Retinal pigment epithelial cell (primary cell): Measurements from ENCODE around the gene CCDC136.

ENCODE experiments used
- DNase-seq: peaks from one replicate; pipeline ENCODE4 v3.0.0-alpha.2; 2010; ENCODE audit warnings: low read depth
- H3K4me3 ChIP-seq: 2 replicates; pipeline ENCODE4 v1.5.1; 2011; ENCODE audit warnings: mild to moderate bottlenecking, low read length, control low read depth, moderate library complexity
- TF ChIP-seq, protein P1 (sequence below): conservative IDR thresholded peaks from 2 replicates; pipeline ENCODE4 v1.5.1; 2011; ENCODE audit warnings: low read depth, low read length, control low read depth, inconsistent platforms

CCDC136 gene

DNA sequence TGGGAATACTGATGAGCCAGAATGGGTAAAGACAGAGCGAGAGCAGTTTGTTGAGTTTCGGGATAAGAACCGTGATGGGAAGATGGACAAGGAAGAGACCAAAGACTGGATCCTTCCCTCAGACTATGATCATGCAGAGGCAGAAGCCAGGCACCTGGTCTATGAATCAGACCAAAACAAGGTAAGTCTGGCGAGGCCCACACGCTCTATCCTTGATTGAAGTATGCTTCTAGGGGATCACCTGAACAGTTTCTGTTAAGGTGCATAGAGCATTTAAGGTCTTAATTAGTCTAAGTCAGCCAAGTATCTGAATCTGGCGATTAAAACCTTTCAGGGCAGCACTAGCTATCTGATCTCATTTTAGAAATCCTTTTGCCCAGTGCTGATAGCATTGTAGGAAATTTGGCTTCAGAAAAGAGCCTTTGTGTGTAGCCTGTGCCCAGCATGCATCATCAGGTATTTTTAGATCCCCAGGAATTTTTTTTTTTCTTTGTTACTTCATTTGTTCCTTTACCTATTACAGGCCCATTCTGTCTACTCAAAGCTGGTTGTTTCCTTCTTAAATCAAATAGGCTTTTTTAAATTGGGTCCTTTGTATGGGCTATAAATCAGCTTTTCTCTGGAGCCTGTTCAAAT, 24.2 kb upstream of the CCDC136 start:
- DNase-seq = no peak
- H3K4me3 ChIP-seq = no peak overlapping the region
- TF ChIP-seq, protein P1, sequence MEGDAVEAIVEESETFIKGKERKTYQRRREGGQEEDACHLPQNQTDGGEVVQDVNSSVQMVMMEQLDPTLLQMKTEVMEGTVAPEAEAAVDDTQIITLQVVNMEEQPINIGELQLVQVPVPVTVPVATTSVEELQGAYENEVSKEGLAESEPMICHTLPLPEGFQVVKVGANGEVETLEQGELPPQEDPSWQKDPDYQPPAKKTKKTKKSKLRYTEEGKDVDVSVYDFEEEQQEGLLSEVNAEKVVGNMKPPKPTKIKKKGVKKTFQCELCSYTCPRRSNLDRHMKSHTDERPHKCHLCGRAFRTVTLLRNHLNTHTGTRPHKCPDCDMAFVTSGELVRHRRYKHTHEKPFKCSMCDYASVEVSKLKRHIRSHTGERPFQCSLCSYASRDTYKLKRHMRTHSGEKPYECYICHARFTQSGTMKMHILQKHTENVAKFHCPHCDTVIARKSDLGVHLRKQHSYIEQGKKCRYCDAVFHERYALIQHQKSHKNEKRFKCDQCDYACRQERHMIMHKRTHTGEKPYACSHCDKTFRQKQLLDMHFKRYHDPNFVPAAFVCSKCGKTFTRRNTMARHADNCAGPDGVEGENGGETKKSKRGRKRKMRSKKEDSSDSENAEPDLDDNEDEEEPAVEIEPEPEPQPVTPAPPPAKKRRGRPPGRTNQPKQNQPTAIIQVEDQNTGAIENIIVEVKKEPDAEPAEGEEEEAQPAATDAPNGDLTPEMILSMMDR = no peak

DNA sequence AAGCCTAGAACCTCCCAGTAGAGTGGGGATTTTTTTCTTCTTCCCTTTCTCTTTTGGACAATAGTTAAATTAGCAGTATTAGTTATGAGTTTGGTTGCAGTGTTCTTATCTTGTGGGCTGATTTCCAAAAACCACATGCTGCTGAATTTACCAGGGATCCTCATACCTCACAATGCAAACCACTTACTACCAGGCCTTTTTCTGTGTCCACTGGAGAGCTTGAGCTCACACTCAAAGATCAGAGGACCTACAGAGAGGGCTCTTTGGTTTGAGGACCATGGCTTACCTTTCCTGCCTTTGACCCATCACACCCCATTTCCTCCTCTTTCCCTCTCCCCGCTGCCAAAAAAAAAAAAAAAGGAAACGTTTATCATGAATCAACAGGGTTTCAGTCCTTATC, 21.5 kb upstream of the CCDC136 start:
- no peak for DNase-seq
- H3K4me3 ChIP-seq = no peak overlapping the region
- TF ChIP-seq, protein P1 = no peak

DNA sequence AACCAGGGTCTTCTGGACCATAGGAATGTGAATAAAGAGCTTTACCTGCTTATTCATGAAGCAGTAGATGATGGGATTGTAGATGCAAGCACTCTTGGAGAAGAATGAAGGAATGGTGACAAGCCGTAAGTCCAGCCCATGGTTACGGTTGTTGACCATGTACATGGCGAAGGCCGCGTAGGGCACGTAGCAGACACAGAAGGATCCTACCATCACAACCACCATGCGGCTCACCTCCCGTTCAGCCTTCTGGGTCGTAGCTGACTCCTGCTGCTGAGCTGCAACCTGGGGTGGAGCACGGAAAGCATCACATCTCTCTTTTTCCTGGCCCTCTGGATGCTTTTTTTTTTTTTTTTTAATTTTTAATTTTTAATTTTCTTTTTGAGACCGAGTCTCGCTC, 18.2 kb upstream of the CCDC136 start:
- no peak overlapping the region for H3K4me3 ChIP-seq
- DNase-seq = no peak
- TF ChIP-seq, protein P1 = no peak

DNA sequence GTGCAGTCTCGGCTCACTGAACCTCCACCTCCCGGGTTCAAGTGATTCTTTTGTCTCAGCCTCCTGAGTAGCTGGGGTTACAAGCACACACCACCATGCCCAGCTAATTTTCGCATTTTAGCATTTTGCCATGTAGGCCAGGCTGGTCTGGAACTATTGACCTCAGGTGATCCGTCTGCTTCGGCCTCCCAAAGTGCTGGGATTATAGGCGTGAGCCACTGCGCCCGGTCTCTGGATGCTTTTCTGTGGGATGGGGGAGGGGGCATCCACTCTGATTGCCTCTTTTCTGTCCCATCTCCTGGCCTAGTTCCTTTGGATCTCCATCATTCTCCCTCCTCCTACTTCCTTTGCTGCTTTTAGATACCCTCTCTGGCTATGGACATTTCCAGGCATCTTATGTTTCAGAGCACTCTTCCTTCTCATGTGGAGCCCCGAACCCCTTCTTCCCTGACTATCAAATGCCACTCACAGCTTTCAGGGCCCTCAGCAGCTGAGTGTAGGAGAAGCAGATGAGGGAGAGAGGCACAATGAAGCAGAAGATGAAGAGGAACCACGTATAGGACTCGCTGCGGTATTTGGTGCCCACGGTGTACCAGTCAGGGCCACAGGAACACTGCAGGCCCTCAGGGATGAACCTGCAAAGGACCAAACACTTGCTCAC, 17.6 kb upstream of the CCDC136 start:
- H3K4me3 ChIP-seq = no peak overlapping the region
- TF ChIP-seq, protein P1 = no peak
- no peak for DNase-seq

DNA sequence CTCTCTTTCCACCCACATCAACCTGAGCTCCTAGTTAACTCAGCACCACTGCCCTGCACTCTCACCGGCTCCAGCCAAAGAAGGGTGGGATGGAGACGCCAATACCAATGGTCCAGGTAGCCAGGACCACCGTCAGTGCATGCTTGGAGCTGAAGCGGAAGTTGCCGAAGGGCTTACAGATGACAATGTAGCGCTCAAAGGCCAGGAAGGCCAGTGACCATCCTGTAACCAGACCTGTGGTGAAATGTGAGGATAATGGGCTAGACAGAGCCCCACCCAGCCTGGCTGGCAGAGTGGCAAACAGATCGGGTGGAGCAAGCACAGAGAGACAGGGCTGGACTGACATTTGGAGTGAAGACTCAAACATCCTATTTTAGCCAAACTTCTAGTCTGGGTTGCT, 16.8 kb upstream of the CCDC136 start:
- no peak overlapping the region for H3K4me3 ChIP-seq
- DNase-seq = no peak
- TF ChIP-seq, protein P1 = no peak

- no peak for DNase-seq
- TF ChIP-seq, protein P1 = no peak
- no peak within 1 kb of the TSS for H3K4me3 ChIP-seq
These were observed 15.9 kb upstream of the CCDC136 start, which contains the start of gene OPN1SW for GRCh38 chr7:128775744-128776474. Gene OPN1SW, minus strand, starts transcription at chr7:128775794. Its CDS starts 13 bp downstream, at chr7:128775781.
